HG03097 (cell line): ENCODE results near the gene LRP3.
"Not testable (repeated sequence)": the region's sequence is repeated elsewhere in the genome, so short reads cannot be mapped to it uniquely, and the experiment has no call there.

Experiments
- ATAC-seq: cut with Tn5 transposase; IDR thresholded peaks from one replicate; pipeline ENCODE4 v1.9.1; 2021; ENCODE audit not compliant: unreplicated experiment, low FRiP score

The LRP3 gene

DNA sequence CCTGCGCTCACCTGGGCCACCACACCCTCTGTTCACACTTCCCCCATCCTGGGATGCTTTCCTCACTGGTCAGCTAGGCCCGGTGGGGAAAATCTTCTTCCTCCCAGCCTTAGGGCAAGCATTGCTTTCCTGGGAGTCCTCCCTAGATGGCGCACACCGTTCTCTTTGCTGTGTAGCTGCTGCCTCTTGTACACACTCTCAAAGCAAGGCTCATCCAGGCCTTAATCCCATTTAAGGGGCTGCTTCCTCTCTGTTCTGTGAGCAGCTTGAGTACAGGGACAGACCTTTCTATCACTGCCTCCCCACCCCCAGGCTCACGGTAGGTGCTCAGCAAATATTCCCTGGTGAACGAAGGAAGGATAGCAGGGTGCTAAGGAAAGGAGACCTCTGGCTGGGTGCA lies 20.5 kb downstream of the LRP3 start:
- no peak for ATAC-seq

DNA sequence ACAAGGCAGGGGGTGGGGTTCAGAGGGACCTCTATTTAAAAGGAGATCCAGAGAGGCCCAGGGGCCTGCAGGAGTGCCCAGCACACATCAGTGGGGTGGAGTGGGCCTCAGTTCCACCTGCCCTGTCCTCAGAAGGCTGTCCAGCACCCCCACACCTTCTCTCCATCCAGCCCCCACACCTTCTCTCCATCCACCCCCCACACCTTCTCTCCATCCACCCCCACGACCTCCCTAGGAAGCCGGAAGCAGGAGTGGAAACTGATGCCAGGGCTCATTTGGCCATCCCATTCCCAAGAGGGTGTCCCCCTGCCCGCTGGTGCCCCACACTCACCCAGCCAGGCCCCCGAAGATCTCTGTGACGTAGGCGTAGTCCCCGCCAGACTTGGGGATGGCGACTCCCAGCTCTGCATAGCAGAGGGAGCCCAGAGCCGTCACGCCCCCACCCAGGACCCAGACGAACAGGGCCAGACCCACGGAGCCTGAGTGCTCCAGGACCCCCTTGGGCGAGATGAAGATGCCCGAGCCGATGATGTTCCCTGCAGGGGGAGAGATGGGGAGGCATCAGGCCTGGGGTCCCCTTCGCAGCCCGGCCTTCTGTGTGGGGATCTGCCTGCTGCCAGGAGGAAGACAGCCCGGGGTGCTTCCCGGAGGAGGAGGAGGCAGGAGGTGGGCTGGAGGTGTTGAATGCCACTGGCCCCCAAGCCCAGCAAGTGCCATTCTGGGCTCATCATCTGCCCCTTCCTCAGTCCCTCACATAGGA lies 21.5 kb downstream of the LRP3 start:
- ATAC-seq: no peak

DNA sequence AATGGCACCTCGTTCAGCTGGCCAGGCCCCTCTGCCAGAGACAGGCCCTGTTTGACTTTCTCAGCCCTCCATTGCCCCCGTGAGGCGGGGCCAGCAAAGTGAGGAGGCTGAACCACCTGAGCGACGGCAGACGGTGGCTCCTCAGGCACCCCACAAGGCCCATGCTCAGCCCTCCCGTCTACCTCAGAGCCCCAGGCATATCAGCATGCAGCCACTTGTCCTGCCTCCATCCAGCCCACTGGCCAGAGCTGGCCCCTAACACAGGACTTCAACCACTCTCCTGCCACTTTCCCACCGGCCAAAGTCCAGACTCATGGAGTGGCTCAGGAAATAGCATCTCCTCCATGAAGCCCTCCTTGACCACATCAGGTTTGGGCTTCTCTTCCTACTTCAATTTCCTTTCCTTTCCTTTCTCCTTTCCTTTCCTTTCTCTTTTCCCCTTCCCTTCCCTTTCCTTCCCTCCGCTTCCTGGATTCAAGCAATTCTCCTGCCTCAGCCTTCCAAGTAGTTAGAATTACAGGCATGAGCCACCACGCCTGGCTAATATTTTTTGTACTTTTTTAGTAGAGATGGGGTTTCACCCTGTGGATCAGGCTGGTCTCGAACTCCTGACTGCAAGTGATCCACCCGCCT lies 22.2 kb downstream of the LRP3 start:
- ATAC-seq: no peak

DNA sequence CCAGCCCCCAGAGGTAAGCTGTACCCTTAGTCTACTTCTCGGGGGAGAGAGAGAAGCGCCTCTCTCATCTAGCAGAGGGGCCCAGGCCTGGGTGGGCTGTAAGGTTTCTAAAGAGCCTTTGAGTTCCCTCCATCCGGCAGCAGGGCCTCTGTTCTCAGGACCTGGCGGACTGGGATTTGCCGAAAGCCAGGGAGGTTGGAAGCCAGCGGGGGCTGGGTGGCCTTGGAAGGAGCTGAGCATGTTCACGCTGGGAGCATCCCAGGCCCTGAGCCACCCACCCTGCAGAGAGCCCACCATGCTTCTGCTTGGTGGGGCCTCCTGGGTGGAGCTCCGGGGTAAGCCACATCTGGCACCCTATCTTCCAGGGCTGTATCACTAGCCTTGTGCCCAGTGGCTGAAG lies 23.8 kb downstream of the LRP3 start:
- ATAC-seq: no peak

DNA sequence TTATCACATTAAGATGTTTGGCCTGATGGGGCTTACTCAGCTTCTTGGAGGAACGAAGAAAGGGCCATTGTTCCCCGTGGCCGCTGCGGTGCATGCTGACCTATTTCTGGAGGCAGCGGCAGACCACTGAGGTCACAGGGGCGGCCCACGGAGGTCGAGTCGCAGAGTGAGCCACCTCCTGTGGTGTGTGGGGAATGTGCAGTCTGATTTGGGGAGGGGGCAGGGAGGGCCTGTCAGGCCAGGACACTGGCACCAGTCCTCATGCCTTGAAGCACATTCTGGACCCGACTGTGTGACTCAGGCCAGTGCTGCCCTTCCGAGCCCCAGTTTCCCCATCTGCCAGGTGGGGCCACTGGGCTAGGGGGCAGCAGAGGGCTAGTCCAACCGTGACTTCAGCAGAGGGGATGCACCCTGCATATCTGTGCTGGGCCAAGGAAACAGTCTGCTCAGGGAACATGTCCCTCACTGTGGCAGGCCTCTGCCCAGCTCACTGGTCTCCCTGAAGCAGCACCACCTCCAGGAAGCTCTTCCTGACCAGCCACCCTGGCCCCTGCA lies 25.2 kb downstream of the LRP3 start:
- no peak for ATAC-seq

DNA sequence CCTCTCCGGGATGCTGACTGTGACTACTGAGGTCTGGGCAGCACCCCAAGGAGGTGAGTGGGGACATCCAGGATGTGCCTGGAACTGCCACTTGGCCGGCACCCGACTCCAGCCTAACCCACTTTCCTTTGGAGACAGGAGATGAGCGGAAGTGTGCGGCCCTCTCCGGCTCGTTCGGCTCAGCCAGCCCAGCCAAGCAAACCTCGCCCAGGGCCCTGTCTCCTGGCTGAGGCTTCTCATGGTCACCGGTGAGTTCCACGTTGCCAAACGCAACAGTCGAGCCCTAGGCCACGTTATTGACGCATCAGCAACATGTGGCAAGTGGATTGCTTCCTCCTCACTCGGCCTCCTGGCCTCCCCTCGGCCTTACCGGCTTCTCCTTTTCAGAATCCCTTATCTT lies 26.0 kb downstream of the LRP3 start:
- no peak for ATAC-seq

DNA sequence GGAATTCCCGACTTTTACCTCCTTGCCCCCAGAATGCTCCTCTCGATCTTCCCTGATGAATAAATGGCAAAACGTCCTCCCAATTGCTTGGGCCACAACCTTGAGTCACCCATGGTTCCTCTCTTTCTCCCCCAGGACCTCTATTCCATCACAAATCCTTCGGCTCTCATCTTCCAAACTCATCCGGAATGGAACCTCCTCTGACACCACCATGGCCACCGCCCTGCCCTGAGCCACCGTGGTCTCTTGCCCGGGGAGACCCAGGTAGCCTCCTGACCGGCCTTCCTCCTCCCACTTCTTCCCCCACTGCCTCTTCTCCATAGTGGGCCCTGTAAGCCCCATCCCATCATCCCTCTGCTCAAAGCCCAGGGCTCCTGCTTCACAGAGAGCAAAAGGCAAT lies 26.6 kb downstream of the LRP3 start:
- no peak for ATAC-seq

DNA sequence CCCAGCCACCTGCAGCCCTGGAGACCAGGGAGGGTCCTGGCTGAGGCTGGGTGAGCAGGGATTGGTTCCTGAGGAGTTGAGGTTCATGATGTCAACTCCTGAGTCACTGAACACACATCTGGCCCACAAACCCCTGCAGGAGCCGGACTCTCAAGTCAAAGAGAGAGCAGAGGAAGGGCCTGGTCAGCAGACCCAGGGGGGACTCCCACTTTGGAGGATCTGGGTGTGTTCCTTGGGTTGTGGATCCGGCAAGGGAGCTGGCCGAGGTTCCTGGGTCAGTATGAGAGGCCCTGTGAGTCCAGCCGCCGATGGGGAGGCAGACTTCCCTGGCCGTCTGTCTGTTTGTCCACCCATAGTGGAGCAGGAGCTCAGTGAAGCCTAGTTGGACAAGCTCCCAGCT lies 27.5 kb downstream of the LRP3 start:
- ATAC-seq: no peak

DNA sequence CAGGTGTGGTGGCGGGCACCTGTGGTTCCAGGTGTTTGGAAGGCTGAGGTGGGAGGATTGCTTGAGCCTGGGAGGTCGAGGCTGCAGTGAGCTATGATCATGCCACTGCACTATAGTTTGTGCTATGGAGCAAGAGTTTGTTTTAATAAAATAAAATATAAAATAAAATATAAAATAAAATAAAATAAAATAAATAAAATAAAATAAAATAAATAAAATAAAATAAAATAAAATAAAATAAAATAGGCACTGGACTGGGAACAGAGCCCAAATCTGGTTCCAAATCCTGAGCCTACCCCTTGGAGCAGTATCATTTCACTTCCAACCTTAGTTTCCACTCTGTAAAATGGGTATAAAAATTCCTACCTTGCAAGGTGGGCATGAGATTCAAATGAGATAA lies 28.1 kb downstream of the LRP3 start:
- ATAC-seq: not testable (repeated sequence)

DNA sequence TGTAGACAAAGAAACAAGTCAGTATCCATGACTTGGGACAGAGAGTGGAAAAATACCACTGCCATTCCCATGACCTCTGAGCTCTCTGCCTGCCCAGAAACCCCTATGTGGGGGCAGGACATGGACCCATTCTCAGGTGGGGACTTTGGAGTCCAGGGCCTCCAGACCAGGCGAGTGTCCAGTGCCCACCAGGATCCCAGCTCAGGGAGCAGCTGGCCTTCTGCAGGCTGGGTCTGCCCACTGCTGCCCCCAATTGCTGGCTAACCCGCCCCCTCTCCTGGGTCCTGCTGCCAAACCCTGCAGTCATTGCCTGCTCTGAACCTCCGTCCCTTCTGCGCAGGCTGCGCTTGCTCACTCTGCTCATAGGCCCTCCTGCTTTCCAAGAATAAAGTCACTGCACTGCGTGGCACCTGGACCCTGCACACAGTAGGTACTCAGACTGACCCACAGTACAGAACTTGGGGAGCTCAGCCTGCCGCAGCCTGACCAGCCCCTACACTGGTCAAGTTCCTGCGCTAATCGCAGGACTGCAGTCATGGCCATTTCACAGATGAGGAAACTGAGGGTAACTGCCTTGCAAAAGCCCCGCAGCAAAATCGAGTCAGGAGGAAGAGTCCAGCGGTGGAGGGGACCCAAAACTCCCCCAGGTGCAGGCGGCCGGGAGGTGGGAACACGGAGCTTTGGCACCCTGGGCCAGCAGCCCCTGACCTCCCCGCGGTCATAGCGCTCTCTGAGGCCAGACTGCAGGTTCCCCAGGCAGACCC lies 30.7 kb downstream of the LRP3 start:
- ATAC-seq: no peak

DNA sequence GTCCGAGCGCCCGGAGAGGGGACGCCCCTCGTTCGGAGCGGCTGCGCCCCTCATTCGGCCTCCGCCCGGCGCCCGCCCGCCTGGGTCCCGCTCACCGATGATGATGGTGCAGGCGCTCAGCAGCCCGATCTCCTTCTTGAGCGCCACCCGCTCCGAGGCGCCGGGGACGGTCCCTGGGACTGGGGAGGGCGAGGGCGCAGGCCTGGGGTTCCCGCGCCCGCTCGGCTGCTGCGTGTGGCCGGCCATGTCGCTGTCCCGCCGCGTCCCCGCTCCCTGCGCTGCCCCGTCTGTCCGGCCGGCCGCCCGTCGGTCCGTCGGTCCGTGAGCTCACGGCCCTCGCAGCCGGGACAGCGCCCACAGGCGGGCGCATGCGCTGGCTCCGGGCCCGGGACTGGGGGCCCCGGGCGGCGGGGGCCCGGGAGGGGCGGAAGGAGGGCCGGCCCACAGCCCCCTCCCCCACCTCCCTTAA lies 31.4 kb downstream of the LRP3 start, which contains the start of gene SLC7A10:
Gene SLC7A10, minus strand, starts transcription at position 393 of the 469 bp plus-strand sequence. Its CDS starts 147 bp downstream, at position 246.
- ATAC-seq: no peak

DNA sequence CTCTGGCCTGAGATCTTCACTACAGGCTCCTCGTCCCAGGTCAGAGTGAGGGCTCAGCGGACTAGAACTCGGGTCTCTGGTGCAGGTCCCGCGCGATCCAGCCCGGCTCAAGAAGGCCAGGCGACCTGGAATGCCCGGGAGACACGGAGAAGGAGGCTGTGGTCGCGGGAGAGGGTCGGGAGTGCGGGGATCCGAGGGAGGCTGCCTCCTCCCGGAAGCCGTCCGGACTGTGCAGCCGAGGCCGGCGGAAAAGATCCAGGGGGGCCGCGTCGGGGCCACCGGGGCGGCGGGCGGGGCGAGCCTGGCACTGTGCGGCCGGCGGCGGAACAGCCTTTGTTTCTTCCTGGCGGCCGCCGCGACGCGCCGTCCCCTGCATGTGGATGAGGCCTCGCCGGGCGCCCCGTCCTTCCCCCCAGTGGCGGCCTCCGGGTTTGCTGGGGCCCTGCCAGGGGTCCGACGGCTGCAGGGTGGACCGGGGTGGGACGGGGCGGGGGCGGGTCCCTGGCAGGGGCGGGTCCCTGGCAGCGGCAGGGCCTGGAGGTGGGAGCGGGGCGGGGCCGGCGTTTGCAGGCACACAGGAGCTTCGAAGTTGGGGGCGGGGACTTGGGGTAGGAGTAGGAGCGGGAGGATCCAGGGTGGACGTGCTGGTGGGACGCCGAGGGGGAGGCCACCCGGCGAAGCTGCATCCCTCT lies 32.6 kb downstream of the LRP3 start:
- ATAC-seq: no peak

DNA sequence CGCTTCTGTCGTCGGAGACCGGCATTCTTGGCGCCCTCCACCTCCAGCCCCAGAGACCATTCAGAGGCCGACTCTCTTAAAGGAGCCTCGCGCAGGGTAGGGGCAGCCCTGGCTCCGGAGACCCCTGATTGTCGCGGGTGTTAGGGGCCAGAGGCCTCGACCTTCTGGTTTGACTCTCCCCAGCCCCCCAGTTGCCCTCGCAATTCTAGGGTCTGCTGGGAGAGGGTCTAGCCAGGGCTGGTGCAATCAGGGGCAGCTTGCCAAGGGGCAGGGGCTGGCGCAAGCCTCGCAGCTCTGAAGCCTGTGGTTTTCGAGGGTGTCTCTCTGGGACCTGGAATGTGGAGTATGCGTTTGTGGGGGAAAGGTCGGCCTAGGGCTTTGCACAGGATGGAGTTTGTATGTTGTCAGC lies 33.1 kb downstream of the LRP3 start:
- no peak for ATAC-seq

DNA sequence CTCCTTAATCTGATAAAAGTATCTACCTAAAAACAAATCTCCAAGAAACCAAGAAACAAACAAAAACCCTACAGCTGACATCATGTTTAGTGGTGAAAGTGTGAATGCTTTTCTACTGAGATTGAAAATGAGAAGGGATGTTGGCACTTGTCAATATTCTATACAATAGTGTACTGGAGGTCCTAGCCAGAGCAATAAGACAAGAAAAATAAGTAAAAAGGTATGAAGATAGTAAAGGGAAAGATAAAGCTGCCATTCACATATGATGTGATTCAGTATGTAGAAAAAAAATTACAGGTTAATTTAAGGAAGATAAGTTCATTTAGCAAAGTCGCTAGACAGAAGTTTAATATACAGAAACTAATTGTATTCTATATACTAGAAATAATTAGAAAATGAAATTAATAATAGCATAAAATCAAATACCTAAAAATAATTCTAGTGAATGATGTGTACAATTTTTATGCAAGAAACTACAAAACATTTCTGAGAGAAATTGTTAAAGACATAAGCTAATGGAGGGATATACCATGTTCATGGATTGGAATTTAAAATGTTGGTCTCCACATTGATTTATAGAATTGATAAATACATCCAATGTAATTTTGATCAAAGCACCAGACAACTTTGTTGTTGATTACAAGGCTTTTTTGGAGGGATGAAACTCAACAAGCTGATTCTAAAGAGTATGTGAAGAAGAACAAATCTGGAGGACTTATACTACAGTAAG lies 33.9 kb downstream of the LRP3 start:
- no peak for ATAC-seq

DNA sequence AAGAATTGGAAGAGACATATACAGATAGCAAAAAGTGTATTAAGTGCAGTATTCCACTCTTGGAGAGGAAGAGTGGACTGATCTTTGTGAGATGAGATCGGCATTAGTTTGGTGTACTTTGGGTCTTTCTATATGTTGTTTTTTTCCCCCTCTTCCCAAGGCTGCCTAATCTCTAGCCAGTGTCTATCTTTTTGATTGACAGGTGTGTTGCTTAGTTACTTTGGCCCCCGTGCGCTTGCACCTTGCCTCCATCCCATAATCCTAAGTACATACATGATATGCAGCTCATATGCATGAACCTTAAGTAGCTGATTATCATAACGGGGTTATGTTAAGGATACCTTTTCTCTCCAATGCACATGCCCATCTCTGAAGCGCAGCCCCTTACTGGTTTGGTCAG lies 35.8 kb downstream of the LRP3 start:
- ATAC-seq: no peak

DNA sequence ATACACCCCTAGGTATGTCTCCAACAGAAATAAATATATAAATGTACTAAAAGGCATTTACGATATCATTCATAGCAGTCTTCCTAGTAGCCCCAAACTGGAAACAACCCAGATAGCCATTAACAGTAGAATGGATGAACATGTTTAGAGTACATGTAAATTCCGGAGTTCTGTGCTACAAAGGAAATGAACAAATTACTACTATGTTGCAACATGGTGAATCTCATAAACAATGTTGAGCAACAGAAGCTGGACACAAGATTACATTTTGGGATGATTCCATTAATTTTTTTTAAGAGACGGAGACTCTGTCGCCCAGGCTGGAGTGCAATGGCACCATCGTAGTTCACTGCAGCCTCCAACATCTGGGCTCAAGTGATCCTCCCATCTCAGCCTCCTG lies 37.4 kb downstream of the LRP3 start:
- no peak for ATAC-seq

DNA sequence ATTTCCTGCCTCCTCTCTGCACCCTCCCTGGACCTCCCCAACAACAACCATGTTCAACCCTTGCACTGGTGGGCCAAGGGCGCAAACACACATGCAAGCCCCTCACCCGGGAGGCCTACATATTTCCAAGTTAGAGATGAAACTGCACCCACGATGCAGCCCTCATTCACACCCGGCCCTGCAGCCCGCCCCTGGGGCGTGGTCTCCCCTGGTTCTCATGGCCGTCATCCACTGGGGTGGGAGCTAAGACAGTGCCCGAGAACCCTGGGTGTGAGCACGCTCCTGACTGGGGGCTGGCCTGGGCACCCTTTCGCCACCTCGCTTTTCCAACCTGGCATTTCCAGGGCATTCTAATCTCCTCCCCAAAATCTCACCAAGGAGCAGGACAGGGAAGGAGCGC lies 38.5 kb downstream of the LRP3 start:
- ATAC-seq: no peak

DNA sequence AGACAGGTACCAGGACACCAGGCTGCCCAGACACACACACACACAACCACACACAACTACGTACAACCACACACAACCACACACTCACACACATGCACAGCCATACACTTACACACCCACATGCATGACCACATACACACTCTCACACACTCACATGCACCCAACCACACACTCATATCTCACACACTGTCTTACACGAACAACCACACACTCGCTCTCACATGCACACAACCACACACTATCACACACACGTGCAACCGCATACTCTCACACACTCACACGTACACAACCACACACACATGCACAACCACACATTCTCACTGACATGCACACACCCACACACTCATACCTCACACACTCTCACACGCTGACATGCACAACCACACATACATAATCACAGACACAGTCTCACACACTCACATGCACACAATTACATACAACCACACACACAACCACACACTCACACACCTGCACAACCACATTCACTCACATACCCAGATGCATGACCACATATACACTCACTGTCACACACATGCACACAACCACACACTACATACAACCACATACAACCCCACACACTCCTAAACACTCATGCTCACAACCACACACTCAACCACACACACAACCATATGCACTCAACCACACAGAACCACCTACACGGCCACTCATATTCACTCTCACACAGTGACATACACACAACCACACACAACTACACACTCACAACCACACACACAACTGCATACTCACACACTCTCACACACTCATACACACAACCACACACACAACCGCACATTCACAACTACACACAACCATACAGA lies 39.1 kb downstream of the LRP3 start:
- ATAC-seq: no peak

DNA sequence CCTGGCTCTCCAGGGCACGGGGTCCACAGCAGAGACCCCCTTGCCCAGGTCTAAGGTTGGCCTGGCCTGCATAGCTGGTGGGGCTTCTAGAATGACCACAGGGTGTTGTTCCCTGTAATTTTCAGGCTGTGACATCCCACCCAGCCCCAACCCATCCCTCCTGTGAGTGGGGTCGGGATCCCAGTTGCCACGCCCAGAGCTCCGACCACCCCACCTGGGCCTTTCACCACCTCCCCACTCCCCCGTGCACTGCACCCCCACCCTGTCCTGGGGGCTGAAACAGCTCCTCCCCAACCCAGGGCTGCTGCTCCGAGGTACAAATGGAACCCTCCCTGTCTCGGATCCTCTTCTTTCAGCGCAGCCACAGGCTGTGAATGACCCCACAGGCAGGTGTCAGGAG lies 40.0 kb downstream of the LRP3 start:
- ATAC-seq: no peak
